GDM1 (cell line): ENCODE results near the gene KIAA1549.

Experiments
- DNase-seq: peaks from one replicate; lab custom pipeline; 2025; lab: John Stamatoyannopoulos, UW

KIAA1549 gene

GRCh38 chr7:138907201-138907847 lies 73.9 kb downstream of the KIAA1549 start:
- DNase-seq, result no peak

DNA sequence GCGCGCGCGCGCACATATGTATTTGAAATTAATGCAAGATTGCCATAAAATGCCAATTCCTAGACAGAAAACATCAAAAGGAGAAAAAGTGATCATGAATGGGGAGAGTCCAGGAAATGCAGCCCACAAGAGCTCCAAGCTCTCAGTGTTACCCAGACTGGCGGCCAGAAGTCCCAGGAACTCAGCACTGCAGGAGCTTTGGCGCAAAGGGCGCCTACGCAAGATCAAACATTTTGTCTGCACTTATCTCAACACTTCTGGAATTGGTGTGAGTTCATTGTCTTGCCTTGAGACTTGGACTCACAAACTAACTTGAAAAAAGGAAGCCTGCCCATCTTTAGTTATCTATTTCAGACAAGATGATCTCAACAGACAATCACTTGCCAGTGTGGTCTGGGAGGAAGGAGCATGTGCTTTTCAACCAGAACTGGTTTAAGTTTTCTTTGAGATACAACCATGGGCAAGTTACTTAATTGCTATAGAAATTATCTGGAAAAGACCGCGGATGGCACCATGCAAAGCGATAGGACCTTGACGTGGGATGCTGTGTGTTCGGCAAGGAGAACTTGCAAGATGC lies 77.2 kb downstream of the KIAA1549 start:
- DNase-seq, result no peak

DNA sequence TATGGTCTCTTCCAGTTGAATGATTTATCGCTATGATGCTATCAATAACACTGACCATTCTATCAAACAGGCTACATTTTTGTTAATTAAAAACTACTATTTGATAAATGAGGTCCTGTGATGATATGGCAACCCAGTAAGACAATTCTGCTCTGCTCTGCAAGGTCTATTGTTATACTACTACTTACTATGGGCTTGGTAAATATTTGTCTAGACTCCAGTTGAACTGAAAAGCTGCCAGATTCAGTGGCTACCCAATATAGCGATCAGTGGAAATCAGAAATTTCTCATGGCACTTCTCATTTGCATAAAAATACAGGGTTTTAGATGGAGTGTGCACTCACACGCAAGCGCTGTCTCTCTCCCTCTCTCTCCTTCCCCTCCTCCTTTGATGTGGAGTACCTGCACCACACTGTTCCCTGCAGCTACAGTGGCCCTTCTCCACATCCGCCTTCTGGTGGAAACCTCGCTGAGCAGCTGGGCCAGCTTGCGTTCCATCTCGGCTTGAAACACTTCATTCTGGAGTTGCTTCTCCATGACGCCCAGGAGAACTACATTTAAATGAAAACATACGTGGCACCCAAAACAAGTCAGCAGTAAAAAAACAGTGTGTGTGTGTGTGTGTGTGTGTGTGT lies 77.9 kb downstream of the KIAA1549 start:
- DNase-seq, result no peak

DNA sequence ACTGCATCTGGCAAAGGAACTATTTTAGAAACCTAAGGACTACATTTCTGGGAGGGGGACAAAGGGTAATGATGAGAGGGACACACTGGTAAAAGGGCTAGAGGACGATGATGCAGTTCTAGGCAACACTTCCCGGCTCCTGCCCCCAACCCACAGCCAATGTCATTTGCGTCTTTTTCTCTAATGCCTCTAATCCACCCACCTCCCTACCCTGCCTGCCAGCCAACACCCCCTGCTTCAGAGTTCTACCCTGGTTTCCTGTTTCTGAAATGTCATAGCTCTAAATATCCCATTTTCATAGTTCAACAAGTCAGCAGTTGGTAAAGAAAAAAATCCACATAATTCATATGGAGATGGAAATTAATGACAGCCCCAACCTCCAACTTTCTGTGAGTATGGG lies 79.0 kb downstream of the KIAA1549 start:
- no peak for DNase-seq

GRCh38 chr7:138900035-138900828 lies 81.0 kb downstream of the KIAA1549 start:
- DNase-seq, result no peak

GRCh38 chr7:138898802-138899201 lies 82.4 kb downstream of the KIAA1549 start:
- DNase-seq, result no peak

DNA sequence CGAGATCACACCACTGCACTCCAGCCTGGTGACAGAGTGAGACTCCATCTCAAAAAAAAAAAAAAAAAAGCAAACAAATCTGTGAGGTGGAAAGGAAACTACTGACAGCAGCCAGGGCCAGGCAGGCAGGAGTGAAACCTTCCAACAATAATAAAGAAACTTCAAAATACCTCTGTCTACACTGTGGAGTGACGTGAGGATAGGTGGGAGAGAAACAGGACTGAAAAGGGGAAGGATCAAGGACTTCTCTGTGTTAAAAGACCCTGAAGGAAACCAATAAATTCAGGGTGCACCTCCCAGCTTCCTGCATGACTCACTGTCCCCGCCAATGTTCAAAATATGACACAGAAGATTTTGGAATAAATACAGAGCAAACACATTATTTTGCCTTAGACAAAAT lies 82.9 kb downstream of the KIAA1549 start:
- peak; percentile 30 for DNase-seq

- DNase-seq, result no peak
Measured at GRCh38 chr7:138895679-138896078, 85.5 kb downstream of the KIAA1549 start.

- no peak for DNase-seq
Measured at GRCh38 chr7:138893258-138893657, 87.9 kb downstream of the KIAA1549 start.

DNA sequence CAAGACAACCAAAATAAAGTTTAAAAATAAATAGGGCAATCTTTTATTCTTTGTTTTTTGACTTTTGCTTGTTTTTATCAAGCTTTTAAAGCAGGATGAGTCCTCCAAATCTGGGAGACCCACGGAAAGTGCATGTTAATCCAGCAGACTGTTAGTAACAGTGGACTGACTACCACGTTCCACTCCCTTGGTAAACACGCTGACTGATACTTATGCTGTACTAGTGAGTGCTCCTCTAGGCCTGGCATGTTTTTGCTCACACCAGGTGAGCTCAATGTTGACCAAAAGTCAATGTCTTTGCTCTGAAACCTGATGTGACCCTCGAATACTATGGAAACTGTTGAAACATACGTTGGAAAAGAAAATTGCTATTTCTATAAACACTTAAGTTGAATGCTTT lies 88.4 kb downstream of the KIAA1549 start:
- DNase-seq, result no peak

DNA sequence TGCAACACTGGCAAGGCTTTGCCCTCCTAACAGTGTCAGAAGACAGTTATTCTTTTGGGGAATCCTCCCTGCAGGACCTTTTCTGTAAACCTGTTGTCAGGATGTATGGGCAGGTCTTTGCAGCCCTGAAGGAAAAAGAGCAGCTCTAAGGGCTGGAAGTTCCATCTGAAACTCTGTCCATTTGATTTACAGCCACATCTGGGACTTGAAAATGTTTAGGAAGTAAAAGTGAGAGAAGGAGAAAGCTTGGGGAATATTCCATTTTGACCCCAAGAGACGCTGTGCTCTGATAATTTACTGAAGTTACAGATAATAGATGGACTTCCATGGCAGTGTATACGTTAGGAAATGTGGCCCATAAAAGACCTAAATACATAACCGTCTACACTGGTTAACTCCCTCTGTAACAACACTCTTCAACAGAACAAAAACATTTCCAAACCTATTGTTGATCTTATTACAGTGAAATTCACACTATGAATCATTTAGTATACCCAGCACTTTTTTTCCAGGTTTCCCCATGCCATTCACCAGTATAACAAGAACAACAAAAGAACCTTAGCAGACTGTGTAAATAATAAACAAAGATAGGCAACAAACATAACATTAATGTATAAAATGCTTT lies 89.1 kb downstream of the KIAA1549 start:
- DNase-seq, result no peak

- DNase-seq, result no peak
Measured at GRCh38 chr7:138891446-138891810, 89.8 kb downstream of the KIAA1549 start.

- DNase-seq, result no peak
Measured at GRCh38 chr7:138890499-138891445, 90.4 kb downstream of the KIAA1549 start.

DNA sequence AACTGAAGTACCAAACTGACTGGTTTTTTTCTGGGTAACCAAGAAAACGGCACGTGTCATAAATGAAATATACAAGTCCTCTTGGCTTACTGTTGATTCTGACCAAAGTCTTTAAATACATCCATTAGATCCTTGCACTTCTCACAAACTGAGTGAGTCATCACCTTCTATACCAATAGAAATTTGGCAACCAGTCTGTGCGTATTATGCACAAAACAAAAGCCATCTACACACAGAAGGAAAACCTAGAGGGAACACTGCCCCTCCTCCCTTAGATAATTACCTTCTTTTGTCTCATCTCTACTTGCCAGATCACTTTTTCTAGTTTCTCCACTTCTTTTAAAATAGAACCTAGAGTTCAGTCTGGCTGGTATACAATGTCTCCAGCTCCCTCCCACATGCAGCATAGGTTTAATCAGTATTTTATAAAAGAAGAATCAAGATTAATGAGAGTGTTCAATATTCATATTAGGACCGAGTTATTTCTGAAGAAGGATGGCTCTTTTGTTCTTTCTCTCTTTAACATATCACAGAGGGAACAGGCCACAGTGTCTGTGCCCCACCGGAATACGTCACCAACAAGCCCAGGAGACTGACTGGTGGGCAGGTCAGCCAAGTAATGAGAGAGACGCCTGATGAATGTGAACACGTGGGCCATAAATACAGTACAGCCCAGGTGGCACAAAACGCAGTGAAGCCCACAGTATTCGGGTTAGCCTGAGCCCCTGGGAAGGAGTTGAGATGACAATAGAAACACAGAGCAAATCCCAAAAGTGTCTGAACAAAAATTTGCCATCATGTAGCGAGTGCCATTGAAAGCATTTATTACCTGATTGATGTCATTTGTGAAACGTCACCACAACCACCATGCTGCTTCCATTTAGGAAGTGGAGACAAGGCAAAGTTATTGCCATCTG lies 91.3 kb downstream of the KIAA1549 start:
- DNase-seq, result no peak

DNA sequence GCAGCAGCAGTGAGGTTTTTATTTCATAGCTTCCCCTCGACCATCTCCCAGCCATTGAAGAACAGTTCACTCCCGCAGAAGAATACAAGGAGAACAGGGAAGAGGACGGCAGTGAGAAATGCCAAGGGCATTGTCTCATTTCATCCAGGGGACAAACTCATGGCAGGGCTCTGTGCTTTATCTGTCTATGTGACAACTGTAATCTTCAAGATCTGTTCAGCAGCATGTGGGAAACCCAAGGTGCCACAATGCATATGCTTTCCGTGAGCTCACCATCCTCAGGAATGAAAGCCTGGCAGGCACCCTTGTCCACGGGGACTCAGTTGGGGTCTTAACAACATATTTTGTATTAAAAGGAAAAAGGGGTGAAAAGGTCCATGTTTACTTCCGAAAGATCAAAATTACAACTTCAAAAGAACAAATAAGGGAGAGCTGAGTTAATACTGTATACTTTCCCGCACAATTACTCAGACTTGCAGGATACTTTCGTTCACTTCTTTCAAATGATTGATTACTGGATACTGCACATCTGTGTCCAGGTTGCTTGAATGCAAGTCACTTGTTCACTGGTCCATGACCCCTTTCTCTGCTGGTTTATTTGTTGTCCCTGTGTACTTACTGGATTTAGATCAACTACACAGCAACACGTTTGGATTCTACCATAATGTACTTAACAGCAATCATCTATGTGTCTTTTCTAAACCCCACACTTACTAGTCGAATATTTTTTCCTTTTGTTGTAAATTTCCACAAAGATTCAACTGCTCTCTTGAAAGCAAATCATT lies 93.1 kb downstream of the KIAA1549 start:
- DNase-seq, result no peak

- DNase-seq, result no peak
Measured at GRCh38 chr7:138887085-138887710, 94.0 kb downstream of the KIAA1549 start.

GRCh38 chr7:138886501-138886917 lies 94.7 kb downstream of the KIAA1549 start:
- DNase-seq, result peak; percentile 65

DNA sequence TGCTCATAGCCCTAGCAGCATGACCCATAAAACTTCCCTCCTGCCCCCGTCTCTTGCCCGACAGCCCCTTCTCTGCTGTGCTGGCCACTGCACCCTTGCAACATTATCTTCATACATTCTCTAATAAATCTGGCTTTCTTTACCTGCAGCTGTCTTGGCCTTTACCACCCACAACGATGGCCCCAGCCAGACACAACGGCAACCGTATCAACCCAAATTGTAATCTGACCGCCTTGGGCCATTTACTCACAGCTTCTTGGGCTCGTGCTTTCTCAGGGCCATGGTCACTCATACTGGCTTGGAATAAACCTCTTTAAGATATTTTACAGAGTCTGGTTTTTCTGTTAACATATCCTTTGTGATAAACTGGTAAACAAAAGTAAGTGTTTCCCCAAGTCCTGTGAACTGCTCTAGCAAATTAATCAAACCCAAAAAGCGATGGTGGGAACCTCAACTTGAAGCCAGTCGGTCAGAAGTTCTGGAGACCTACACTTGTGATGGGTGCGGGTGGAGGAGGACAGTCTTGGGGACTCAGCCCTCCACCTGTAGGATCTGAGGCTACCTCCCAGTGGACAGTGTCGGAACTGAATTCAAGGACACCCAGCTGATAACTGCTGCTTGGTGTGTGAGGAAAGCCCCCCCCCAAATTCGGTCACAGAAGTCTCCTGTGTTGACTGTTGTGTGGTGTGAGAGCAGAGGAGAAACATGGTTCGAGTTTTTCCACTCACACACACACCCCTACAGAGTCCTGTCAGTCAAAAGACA lies 95.6 kb downstream of the KIAA1549 start:
- no peak for DNase-seq
